H9 (cell line): Measurements from ENCODE around the gene FICD. TPM values are rescaled to one million over a fixed set of nuclear protein-coding genes. Genes with fewer than 3 reads are reported as not detected.

Experiments used
- DNase-seq: peaks from one replicate; pipeline ENCODE4 v3.0.0-alpha.2; 2017
- H2AFZ ChIP-seq: one replicate; pipeline ENCODE4 v1.6.1; 2013; ENCODE audit warnings: mild to moderate bottlenecking, low read length, control low read depth, moderate library complexity
- H2AK5ac ChIP-seq: 2 replicates; pipeline ENCODE4 v1.6.1; 2013; ENCODE audit warnings: low read length, control low read depth, mixed read lengths; ENCODE audit not compliant: insufficient read length
- H2BK120ac ChIP-seq: one replicate; pipeline ENCODE4 v1.6.1; 2013; ENCODE audit warnings: low read depth, mild to moderate bottlenecking, low read length, control low read depth, inconsistent platforms; ENCODE audit not compliant: poor library complexity, severe bottlenecking
- H2BK12ac ChIP-seq: 2 replicates; pipeline ENCODE4 v1.6.1; 2013; ENCODE audit warnings: low read length, control low read depth, mixed read lengths, low read depth; ENCODE audit not compliant: insufficient read length
- H2BK15ac ChIP-seq: 2 replicates; pipeline ENCODE4 v1.6.1; 2013; ENCODE audit warnings: low read depth, low read length, control low read depth
- H2BK20ac ChIP-seq: one replicate; pipeline ENCODE4 v1.6.1; 2013; ENCODE audit warnings: low read depth, mild to moderate bottlenecking, low read length, control low read depth, inconsistent platforms; ENCODE audit not compliant: poor library complexity, severe bottlenecking
- H2BK5ac ChIP-seq: 2 replicates; pipeline ENCODE4 v1.6.1; 2013; ENCODE audit warnings: low read length, control low read depth, mixed read lengths; ENCODE audit not compliant: insufficient read length
- H3K14ac ChIP-seq: 2 replicates; pipeline ENCODE4 v1.6.1; 2013; ENCODE audit warnings: low read length, control low read depth; ENCODE audit not compliant: insufficient read depth
- H3K18ac ChIP-seq: 2 replicates; pipeline ENCODE4 v1.6.1; 2013; ENCODE audit warnings: low read depth, mild to moderate bottlenecking, mixed read lengths, low read length, control low read depth; ENCODE audit not compliant: insufficient read length
- H3K23ac ChIP-seq: 2 replicates; pipeline ENCODE4 v1.6.1; 2013; ENCODE audit warnings: low read length, control low read depth, mixed read lengths, low read depth; ENCODE audit not compliant: insufficient read length
- H3K23me2 ChIP-seq: 2 replicates; pipeline ENCODE4 v1.6.1; 2013; ENCODE audit warnings: low read depth, mild to moderate bottlenecking, mixed read lengths, low read length, control low read depth; ENCODE audit not compliant: insufficient read length, poor library complexity, severe bottlenecking
- H3K27ac ChIP-seq: 2 replicates; pipeline ENCODE4 v1.5.1; 2013; ENCODE audit warnings: low read length, control low read depth, mixed read lengths, low read depth; ENCODE audit not compliant: insufficient read length
- H3K27me3 ChIP-seq: 2 replicates; pipeline ENCODE4 v1.6.1; 2013; ENCODE audit warnings: low read length, control low read depth, inconsistent platforms; ENCODE audit not compliant: insufficient read depth
- H3K4ac ChIP-seq: 2 replicates; pipeline ENCODE4 v1.6.1; 2013; ENCODE audit warnings: low read depth, mild to moderate bottlenecking, control low read depth, inconsistent platforms, low read length, moderate library complexity
- H3K4me1 ChIP-seq: 2 replicates; pipeline ENCODE4 v1.6.1; 2013; ENCODE audit warnings: low read length, control low read depth, inconsistent platforms; ENCODE audit not compliant: insufficient read depth
- H3K4me2 ChIP-seq: 2 replicates; pipeline ENCODE4 v1.6.1; 2013; ENCODE audit warnings: low read length, control low read depth, mixed read lengths; ENCODE audit not compliant: insufficient read length, insufficient read depth
- H3K56ac ChIP-seq: 2 replicates; pipeline ENCODE4 v1.6.1; 2013; ENCODE audit warnings: low read depth, mild to moderate bottlenecking, mixed read lengths, low read length, control low read depth; ENCODE audit not compliant: insufficient read length
- H3K79me1 ChIP-seq: 2 replicates; pipeline ENCODE4 v1.6.1; 2013; ENCODE audit warnings: low read depth, mild to moderate bottlenecking, moderate library complexity, low read length, control low read depth, inconsistent platforms; ENCODE audit not compliant: insufficient read depth, poor library complexity, severe bottlenecking
- H3K79me2 ChIP-seq: 2 replicates; pipeline ENCODE4 v1.6.1; 2013; ENCODE audit warnings: low read length, control low read depth, inconsistent platforms; ENCODE audit not compliant: insufficient read depth
- H3K9ac ChIP-seq: 2 replicates; pipeline ENCODE4 v1.6.1; 2013; ENCODE audit warnings: low read length, control low read depth, mixed read lengths; ENCODE audit not compliant: insufficient read length; ENCODE audit errors: extremely low read depth
- H3K9me3 ChIP-seq: one replicate; pipeline ENCODE4 v1.6.1; 2013; ENCODE audit warnings: low read depth, low read length, inconsistent platforms; ENCODE audit not compliant: control insufficient read depth
- H3T11ph ChIP-seq: one replicate; pipeline ENCODE4 v1.6.1; 2013; ENCODE audit warnings: mild to moderate bottlenecking, low read length, control low read depth, inconsistent platforms
- H4K20me1 ChIP-seq: one replicate; pipeline ENCODE4 v1.6.1; 2013; ENCODE audit not compliant: control insufficient read depth, insufficient read length, insufficient read depth
- H4K5ac ChIP-seq: 2 replicates; pipeline ENCODE4 v1.6.1; 2013; ENCODE audit warnings: low read depth, mild to moderate bottlenecking, mixed read lengths, low read length, control low read depth; ENCODE audit not compliant: insufficient read length
- H4K8ac ChIP-seq: replicated peaks from 2 replicates; pipeline ENCODE4 v1.6.1; 2013; ENCODE audit warnings: low read length, control low read depth, mixed read lengths, low read depth; ENCODE audit not compliant: insufficient read length
- H4K91ac ChIP-seq: 2 replicates; pipeline ENCODE4 v1.6.1; 2013; ENCODE audit warnings: low read depth, mild to moderate bottlenecking, moderate library complexity, mixed read lengths, low read length, control low read depth; ENCODE audit not compliant: insufficient read length
- H3K27ac Mint-ChIP-seq, 3 experiments: 2 replicates in 2 of 3; 3 replicates in 1 of 3; pipeline ENCODE4 v1.8.0; 2020 to 2021; ENCODE audit warnings: mixed read lengths in 3 of 3, mild to moderate bottlenecking in 1 of 3, moderate library complexity in 1 of 3
- H3K27me3 Mint-ChIP-seq: 2 replicates; pipeline ENCODE4 v1.8.0; 2021; ENCODE audit warnings: low read depth, mild to moderate bottlenecking, moderate library complexity, mixed read lengths
- H3K36me3 Mint-ChIP-seq, 3 experiments: 2 replicates in 2 of 3; 3 replicates in 1 of 3; pipeline ENCODE4 v1.8.0; 2020 to 2021; ENCODE audit warnings: low read depth in 3 of 3, mixed read lengths in 3 of 3; ENCODE audit not compliant: insufficient read depth in 1 of 3
- H3K4me1 Mint-ChIP-seq, 2 experiments: 2 replicates each; pipeline ENCODE4 v1.8.0; 2020; ENCODE audit warnings: mixed read lengths in 2 of 2
- H3K4me3 Mint-ChIP-seq, 2 experiments: 2 replicates in 1 of 2; 3 replicates in 1 of 2; pipeline ENCODE4 v1.8.0; 2020 to 2021; ENCODE audit warnings: mild to moderate bottlenecking in 2 of 2, mixed read lengths in 2 of 2, moderate library complexity in 1 of 2
- H3K9me3 Mint-ChIP-seq, 2 experiments: 2 replicates in 1 of 2; 3 replicates in 1 of 2; pipeline ENCODE4 v1.8.0; 2020; ENCODE audit warnings: mild to moderate bottlenecking in 2 of 2, mixed read lengths in 2 of 2, moderate library complexity in 1 of 2
- CTCF ChIP-seq: fragments of 200-600 bp; sonication (generic); conservative IDR thresholded peaks from 3 replicates; pipeline ENCODE4 v1.8.0; 2021; ENCODE audit warnings: antibody characterized with exemption, mild to moderate bottlenecking
- WGBS: extraction: QIAGEN DNeasy Blood & Tissue Kit; methylation state at CpG from one replicate; pipeline ENCODE4 v1.1.7; 2013; ENCODE audit warnings: missing lambda C conversion rate, low lambda C conversion rate, mixed read lengths; ENCODE audit not compliant: insufficient read length; ENCODE audit errors: extremely low coverage; 5-methylcytosine and 5-hydroxymethylcytosine counted together
- total RNA-seq: library from RNA; stranded (reverse); gene quantifications from 2 replicates; pipeline ENCODE4 v1.2.1, GENCODE V29; 2021

Gene FICD
- total RNA-seq, 1 experiment from 2014 or later = 5.1 TPM

- no peak overlapping the region for H2BK5ac ChIP-seq
- H3K4ac ChIP-seq = no peak overlapping the region
- H3K14ac ChIP-seq = no peak overlapping the region
- no peaks in the 10 kb centered on the region for H3K27me3 ChIP-seq
- no peak for DNase-seq
- Mint-ChIP-seq H3K27ac (peak overlapping the region in 1 of 3 experiments; percentile 70; a peak in 1 of 7 replicates), H3K36me3 (peaks cover 57 to 97% (median 97%) of the 10 kb centered on the region in 3 experiments), H3K4me1 (no peaks in the 10 kb centered on the region), H3K27me3 (no peaks in the 10 kb centered on the region), H3K4me3 (no peak overlapping the region), H3K9me3 (no peaks in the 10 kb centered on the region)
- no peak overlapping the region for H2BK120ac ChIP-seq
- TF ChIP-seq CTCF = no peak
- H3K9me3 ChIP-seq = no peaks in the 10 kb centered on the region
- H3K23me2 ChIP-seq = no peaks in the 10 kb centered on the region
- H3K27ac ChIP-seq = no peak overlapping the region
- no peak overlapping the region for H2AFZ ChIP-seq
- no CpG with 5 or more reads among the region's 14 CpGs for WGBS
- H2BK12ac ChIP-seq = no peak overlapping the region
- no peak overlapping the region for H3K56ac ChIP-seq
- H3K18ac ChIP-seq = no peak overlapping the region
- no peak overlapping the region for H4K8ac ChIP-seq
- H2BK20ac ChIP-seq = no peak overlapping the region
- H4K5ac ChIP-seq = no peak overlapping the region
- no peak overlapping the region for H2BK15ac ChIP-seq
- H3K9ac ChIP-seq = no peak overlapping the region
- H3K79me2 ChIP-seq = no peaks in the 10 kb centered on the region
- H2AK5ac ChIP-seq = no peak overlapping the region
- H3T11ph ChIP-seq = no peak overlapping the region
- no peak overlapping the region for H3K23ac ChIP-seq
- H3K4me1 ChIP-seq = no peaks in the 10 kb centered on the region
- no peaks in the 10 kb centered on the region for H3K79me1 ChIP-seq
- no peak overlapping the region for H4K91ac ChIP-seq
- H3K4me2 ChIP-seq = no peak overlapping the region
- H4K20me1 ChIP-seq = peaks cover 2% of the 10 kb centered on the region
These were observed 8.3 kb downstream of the FICD start for GRCh38 chr12:108523365-108523764.
